GM12801 (cell line): ENCODE data around the gene ZNF776.

Experiments used
- CTCF ChIP-seq: IDR thresholded peaks from one replicate; pipeline ENCODE4 v1.5.1; 2011; ENCODE audit warnings: control low read depth; ENCODE audit not compliant: insufficient read length; ENCODE audit errors: extremely low read depth

Gene ZNF776

GRCh38 chr19:57786906-57787305 lies 40.3 kb downstream of the ZNF776 start:
- TF ChIP-seq CTCF = no peak

GRCh38 chr19:57788114-57788692 lies 41.6 kb downstream of the ZNF776 start:
- no peak for TF ChIP-seq CTCF

GRCh38 chr19:57789288-57789687 lies 42.7 kb downstream of the ZNF776 start:
- TF ChIP-seq CTCF = no peak

- no peak for TF ChIP-seq CTCF
These were observed 54.1 kb downstream of the ZNF776 start for GRCh38 chr19:57800696-57801095.

GRCh38 chr19:57802269-57802668 lies 55.7 kb downstream of the ZNF776 start:
- no peak for TF ChIP-seq CTCF

- no peak for TF ChIP-seq CTCF
These were observed 56.6 kb downstream of the ZNF776 start for GRCh38 chr19:57803265-57803593.

GRCh38 chr19:57803594-57804325 lies 57.1 kb downstream of the ZNF776 start:
- TF ChIP-seq CTCF = no peak
